Activated CD8-positive, alpha-beta memory T cell treated with anti-CD3 and anti-CD28 coated beads for 48 hours (primary cell): ENCODE results near the gene ZFYVE19.
A peak's percentile ranks its signal among the peaks of the same experiment; 100 is the strongest.

Experiments used
- DNase-seq, 3 experiments: peaks; one replicate each; pipeline ENCODE4 v3.0.0-alpha.2; 2020; ENCODE audit warnings: low read depth in 2 of 3, low spot score in 2 of 3

Gene ZFYVE19, protein sequence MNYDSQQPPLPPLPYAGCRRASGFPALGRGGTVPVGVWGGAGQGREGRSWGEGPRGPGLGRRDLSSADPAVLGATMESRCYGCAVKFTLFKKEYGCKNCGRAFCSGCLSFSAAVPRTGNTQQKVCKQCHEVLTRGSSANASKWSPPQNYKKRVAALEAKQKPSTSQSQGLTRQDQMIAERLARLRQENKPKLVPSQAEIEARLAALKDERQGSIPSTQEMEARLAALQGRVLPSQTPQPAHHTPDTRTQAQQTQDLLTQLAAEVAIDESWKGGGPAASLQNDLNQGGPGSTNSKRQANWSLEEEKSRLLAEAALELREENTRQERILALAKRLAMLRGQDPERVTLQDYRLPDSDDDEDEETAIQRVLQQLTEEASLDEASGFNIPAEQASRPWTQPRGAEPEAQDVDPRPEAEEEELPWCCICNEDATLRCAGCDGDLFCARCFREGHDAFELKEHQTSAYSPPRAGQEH

DNA sequence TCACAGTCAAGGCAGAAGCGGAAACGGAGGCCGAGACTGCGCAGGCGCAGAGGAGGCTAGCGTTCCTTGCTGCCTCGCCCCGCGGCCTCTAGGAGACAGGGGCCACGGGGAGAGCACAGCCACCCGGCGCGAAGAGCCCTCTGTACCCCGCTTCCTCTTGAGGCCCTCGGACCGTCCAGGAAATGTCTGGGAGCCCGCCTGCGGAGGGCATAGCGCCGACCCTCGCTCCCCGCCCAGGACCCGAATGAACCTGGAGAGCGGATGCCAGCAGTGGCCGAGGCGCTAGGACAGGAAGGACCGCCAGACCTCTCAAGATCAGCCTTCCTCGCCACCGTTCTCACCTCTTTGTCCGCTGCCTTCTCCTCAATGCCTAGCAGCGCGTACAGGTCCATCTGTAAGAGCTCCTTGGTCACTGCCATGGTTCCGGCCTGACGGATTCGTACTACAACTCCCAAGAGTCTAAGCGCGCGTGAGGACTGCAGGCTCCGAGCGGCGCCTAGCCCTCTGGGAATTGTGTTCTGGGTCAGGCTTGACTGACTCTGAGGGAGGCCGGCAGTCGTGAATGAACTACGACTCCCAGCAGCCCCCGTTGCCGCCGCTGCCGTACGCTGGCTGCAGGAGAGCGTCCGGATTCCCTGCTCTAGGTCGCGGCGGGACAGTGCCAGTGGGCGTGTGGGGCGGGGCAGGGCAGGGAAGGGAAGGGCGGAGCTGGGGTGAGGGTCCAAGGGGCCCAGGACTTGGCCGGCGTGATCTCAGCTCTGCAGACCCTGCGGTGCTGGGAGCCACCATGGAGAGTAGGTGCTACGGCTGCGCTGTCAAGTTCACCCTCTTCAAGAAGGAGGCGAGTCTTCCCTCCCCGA lies at the start of gene ZFYVE19, which contains the start of gene DNAJC17:
TSS of gene ZFYVE19 (plus strand) at position 62 of the 860 bp plus-strand sequence. CDS start at position 563, 501 bp downstream.
TSS of gene DNAJC17 (minus strand) at position 446 of the 860 bp plus-strand sequence. CDS start at position 419, 27 bp downstream.
- peak; percentile 84 to 90 (median 89) for DNase-seq

DNA sequence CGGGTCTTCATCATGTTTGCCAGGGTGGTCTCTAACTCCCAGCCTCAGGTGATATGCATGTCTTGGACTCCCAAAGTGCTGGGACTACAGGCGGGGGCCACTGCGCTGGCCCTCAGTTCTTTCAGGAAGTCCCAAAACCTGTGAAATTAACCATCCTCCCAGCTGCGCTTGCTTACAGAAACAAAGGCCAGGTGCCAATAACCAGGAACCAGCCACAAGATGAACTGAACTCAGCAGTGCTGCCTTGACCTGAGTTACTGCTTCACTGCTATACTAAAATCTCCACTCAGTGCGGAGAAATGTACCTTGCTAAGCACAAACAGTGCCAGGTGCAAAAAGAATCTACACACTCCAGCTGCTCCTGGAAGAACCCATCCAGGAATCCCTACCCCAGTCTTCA lies 46.9 kb upstream of the ZFYVE19 start:
- DNase-seq, result no peak

DNA sequence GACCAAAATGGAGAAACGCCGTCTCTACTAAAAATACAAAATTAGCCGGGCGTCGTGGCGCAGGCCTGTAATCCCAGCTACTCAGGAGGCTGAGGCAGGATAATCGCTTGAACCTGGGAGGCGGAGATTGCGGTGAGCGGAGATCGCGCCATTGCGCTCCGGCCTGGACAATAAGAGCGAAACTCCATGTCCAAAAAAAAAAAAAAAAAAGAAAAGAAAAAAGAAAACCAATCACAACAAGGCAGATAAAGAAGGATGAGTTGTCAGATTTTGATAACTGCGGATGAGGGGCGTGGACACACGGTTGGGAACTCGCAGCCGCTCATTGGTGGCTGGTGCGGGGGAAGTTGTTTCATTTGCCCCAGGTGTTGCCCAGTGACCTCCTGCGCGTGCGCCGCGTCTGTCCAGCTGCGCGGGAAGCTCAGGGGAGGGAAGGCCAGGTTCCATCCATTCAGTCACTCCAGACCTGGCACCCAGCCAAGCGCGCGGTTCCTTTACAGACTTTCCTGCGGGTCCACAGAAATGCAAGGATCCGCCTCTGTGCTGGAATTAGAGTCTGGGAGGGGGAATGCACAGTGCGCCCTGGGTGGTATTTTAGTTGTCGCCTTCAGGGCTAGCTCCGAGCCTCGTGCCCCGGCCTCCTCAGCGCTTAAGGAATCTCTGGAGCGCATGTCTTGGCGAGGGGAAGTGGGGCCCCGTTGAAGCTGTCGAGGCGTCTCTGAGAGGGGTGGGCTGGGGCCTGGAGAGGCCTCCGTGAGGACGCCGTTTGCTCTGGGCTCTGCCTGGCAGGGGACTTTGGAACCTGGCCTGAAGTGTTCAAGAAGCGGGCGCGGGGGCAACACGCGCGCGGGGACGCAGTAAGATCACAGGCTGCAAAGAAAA lies 43.7 kb upstream of the ZFYVE19 start:
- DNase-seq, result peak in 2 of 3 experiments; percentile 13 to 31

DNA sequence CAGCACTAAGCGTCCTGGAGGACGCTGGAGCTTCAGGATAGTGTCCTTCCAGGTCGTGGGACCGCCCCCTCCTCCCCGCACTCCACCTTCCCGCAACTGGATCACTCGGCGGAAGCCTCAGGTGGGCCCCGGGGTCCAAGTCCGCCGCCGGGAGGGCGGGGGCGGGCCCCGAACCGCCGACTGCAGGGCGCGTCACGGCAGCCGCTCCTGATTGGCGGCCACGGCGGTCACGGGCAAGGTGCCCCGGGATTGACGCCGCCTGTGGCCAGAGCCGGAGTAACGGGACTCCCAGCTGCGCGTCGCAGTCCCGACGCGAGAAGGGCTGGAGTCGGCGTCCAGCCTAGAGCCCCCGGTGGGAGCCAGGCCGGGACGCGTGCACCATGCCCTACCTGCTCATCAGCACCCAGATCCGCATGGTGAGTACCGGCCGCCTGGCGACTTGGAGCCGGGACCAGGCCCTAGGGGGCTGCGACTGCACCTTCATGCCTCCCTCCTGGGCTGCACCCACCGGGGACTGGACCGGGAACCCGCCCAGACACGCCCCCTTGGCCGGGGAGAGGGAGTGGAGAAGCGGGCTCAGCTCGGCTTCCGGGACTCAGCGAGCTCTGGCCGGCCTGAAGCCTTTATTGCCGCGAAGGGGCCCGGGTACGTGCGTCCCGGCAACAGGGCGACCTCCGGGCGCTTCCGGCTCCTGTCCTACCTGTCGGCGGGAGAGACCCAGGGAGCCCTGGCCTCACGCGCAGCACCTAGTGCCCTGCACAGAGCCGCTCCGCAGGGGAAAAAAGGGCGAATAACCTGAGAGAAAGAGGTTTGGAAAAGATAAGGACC lies 42.9 kb upstream of the ZFYVE19 start, which contains the start of gene GCHFR:
TSS of gene GCHFR (plus strand) at position 268 of the 828 bp plus-strand sequence. CDS start at position 381, 113 bp downstream.
- peak; percentile 40 to 46 (median 45) for DNase-seq

DNA sequence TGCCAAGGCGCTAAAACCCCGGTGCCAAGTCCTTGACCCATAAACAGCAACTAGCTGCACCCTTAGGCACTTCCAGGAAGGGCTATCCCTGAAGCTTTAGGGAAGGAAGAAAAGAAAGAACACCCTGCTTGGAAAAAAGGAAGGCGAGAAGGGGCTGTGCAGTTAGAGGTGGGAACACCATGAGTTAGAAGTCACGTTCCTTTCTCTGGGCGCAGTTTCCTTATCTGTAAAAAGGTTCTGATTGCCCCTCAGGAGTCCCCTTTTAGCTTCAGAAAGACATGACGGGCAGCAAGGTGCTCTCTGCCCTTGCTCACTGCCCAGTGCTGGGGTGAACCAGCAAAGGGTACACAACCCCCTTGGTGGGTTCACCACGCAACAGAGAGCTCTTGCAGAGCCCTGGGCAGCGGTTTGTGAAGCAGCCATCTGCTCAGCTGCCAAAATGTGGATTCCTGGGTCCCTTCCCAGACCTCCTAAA lies 42.2 kb upstream of the ZFYVE19 start:
- no peak for DNase-seq

DNA sequence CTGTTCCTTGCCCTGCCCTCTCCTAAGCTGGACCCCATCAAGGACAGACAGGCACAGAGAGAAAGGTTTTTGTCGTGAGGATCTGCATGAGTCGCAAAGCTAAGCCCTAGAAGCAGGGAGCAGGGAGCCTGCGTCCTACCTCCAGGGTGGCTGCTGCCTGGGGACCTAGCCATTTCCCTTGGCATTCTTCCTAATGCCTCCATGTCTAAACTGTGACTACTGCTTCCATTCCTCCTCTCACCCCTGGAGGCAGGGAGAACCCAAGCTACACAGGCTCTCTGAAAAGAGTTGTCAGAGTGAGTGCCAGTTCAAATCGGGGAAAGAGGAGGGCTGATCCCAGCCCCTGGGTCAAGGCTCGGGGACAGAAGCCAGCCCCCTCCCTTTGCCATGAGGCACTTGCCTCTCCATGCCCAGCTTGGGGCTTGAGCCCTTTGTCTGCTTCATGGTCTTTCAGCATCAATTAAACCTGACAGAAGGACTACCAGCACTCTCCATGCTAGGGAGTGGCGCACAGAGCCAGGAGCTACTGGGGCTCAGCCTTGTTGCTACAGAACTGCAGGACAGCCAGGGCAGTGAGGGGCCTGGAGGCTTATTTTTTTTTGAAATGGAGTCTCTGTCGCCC lies 40.6 kb upstream of the ZFYVE19 start:
- no peak for DNase-seq

DNA sequence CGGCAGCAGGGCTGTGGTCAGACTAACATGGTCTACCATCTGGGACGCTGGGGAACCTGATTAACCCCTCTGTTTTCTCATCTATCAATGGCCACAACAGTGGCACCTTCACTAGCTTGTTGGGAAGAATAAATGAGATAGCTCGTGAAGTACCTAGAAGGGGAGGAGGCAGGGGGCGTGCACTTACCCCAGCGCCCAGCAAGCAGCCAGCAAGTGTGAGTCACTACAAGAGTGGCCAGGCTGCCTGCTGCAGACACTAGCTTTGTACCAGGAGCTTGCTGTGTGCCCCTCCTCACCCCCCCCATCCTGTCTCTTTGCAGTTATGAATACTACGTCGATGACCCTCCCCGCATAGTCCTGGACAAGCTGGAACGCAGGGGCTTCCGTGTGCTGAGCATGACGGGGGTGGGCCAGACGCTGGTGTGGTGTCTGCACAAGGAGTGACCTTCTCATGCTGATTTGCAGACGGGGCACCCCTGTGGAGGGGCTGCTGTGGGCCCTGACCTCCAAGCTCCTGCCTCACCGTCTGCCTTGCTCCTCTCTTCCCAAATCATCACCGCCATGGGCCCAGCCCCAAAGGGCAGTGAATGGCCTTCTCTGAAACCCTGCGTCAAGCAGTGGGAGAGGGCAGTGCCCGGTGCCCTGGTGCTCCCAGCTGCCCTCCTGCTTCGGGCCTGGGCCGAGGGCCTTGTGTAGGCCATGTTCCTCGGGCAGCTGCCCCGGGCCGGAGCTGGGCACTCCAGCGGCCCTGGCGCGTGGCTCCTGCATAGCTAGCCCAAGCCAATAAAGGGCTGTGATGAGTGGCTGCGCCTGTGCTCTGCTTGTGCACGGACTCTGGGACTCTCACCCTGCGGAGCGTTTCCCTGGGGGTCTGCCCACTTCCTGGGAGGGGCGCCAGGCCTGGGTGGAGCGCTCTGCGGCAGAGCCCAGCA lies 39.7 kb upstream of the ZFYVE19 start:
- DNase-seq, result no peak

DNA sequence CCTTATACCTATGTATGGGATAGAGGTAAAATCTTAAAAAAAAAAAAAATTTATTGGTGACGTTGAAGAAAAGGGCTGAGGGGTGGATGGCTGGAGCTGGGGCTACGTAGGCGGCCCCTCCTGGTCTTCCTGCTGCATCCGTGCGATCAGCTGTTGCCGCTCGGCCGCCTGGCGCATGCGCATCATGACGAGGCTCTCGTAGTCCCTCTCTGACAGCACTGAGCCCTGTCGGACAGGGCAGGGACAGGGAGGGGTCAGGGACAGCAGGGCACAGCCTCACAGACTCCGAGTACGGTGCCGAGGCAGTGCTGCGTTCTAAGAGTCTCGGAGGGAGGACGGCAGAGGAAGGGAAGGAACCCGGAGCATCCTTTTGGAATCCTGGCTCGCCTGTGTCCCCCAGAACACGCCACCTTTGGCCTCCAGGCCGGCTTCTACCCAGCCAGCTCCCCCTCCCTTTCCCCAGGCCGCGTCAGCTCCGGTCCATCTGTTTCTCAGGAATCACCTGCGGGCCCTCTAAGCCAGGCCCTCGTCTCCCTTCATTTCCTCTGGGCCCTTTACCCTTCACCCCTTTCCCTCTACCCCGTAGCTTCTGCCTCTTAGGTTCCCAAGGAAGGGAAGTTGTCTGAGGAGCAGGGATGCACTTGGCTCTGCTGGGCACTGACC lies 38.9 kb upstream of the ZFYVE19 start:
- DNase-seq, result no peak

DNA sequence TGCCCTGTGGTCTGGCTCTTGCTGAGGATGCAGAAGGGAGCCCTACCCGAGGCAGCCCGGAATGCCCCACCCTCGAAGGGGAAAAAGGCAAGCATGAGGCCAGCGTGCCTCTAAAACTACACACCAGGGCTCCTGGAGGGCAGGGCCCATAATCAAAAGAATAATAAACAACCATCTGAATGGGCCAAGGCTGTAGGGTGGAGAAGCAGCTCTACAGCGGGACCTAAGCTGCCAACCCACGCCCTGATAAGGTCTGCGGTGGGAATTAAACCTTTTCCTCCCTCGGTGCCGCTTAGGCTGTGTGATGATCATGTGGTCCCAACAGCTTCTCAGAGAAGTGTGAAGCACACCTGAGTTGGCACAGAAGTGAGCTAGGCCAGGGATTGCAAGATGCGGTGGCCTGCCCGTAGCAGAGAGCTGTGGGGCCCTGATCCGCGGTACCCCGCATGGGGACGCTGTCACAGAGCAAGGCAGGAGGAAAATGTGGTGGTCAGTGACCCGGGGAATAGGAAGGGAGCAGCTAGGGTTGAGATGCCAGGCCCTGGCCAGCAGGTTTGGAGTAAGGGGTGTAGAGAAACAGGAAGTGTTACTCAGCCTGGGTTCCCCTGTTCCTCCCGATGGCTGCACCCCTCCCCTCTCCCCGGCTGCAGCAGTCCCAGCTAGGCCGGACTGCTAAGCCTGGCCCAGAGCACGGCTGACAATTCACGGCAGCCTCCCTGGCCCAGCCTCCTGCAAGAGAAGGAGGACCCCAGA lies 38.2 kb upstream of the ZFYVE19 start:
- no peak for DNase-seq

DNA sequence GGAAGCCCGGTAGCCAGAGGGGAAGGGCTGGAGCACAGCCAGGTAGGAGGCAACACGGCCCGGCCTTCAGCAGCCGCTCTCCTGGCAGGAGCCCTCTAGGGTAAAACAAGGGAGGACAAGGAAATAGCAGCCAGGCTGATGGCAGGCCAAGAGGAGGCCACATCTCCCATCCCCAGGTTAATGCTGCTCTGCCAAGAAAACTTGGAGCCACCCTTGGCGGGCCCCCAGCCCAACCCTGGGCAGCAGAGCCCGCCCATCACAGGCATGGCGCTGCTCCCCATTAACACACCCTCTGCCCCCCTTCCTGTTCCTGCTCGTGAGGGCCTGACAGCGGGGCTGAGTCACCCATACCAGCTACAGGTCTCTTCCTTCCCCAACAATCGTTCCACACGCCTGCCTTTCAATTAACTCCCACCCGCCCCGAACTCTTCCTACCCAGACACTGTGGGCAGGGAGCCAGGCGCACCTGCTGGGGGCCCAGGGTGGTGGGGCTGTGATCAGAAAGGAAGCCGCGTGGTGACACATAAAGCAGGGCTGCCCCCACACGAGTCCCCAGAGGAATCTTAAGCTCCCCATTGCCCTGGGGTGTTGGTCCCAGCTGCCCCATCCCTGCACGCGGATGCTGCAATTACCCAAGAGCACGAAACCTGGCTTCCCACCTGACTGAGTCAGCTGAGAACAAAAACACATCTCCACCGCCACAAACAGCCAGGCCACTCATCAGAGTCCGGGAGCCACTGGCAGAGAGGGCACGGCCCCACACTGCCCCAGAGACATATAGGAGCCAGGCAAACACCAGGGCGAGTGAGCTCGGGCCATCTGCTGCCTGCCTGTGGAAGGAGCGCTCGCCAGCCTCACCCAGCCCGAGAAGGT lies 37.4 kb upstream of the ZFYVE19 start, which contains the start of gene C15orf62:
TSS of gene C15orf62 (plus strand) at position 707 of the 873 bp plus-strand sequence. CDS start 516 bp downstream, outside the sequence.
- DNase-seq, result peak; percentile 23 to 40 (median 36)

DNA sequence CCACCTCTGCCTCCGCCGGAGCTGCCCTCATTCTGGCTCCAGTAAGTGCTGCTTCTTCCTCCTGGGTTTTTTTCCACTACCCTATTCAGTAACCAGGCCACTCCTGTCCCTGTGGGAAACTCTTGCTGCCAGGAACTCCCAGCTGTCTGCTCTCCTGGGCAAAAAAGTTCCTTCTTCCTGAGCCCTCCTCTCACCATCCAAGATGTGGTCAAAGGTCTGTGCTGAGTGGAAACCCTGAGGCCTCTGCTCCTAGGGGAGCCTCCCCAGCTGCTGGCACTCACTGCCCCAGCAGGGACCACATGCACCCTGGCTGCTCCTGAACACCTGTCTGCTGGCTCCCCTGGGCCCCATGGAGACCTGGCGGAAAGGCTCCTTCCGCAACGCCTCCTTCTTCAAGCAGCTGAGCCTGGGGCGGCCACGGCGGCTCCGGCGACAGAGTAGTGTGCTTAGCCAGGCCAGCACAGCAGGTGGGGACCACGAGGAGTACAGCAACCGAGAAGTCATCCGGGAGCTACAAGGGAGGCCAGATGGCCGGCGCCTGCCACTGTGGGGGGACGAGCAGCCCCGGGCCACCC lies 36.7 kb upstream of the ZFYVE19 start:
- no peak for DNase-seq

DNA sequence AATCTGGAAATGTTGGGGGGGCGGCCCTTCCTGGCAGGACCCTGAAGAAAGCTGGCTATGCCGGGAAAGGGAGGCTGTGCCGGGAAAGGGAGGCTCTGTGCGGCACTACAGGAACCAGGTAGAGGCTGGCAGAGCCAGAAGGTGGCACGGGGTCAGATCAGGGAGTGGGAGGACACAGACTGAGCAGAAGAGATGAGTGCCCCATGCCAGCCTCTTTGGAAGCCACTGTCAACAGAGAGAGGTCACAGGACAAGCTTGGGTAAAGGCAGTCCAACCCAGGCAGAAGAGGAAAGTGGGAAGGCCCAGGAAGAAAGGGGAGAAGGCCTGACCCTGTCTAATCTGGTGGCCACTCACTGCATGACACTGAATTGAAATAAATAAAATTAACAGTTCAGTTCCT lies 35.6 kb upstream of the ZFYVE19 start:
- DNase-seq, result no peak

DNA sequence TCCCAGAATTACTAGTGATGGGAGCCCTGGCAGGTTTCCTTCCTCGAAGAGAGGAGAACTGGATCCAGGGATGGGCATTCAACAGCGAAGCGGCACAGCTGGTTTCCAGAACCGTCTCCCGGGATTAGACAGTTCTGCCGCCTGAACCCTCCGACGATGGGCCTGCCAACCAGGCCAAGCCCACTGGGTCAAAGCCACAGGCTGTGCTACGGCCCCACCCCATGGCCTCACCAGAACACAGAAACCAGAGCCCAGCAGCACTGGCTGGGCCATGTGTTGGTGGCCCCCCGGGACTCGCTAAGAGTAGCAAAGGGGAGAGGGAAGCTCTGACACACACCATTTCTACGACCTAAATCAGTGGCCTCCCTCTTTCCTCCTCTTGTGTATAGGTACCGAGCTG lies 34.9 kb upstream of the ZFYVE19 start:
- no peak for DNase-seq

DNA sequence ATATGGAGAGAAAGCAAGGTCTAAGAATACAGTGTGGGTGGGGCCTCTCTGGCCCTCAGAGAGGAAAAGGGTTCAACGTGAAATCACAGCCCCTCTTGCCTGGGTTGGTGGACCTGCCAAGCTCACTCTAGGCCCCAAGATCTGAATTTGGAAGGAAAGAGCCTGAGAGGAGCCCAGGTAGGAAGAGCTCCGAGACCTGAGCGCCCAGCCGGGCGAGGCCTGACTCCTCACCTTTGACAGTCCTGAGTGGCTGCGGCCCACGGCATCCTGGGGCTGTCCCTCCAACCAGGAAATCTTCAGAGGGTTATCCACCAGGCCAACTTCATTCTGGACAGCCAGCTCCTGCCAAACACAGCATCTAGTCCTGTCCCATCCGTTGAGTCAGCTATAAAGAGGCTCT lies 33.4 kb upstream of the ZFYVE19 start:
- no peak for DNase-seq

DNA sequence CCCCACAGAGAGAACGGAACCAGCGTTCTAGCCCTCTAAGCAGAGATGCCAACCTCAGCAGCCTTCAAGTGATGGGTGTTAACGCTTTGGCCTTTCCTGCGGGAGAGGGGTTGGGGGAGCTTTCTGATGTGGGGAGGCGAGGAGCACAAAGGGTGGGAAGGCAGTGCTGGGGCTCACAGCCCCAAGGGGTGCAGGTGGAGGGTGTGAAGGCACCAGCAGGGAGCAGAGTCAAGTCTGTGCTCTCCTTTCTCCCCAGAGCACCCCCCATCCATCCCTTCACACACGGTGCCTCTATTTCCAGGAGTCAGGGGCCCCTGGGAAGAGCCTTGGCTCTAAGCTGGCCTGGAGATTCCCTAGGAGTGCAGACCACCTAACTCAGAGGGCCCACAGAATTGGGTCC lies 33.0 kb upstream of the ZFYVE19 start:
- no peak for DNase-seq
